Measurements from ENCODE around the gene SLC15A4.

Gene SLC15A4

GRCh38 chr12:128802756-128803155 is 21.0 kb downstream of the SLC15A4 start:
- DNase-seq (ENCODE audit: low read depth, low spot score): no peak
- Histone ChIP-seq H3K9me3 (ENCODE audit: low read depth, low read length) (no peaks in the 10 kb centered on the region), H3K4me3 (no peak overlapping the region), H3K36me3 (ENCODE audit: insufficient read depth, low read length) (peaks cover 54% of the 10 kb centered on the region), H3K27ac (no peak overlapping the region), H3K9ac (ENCODE audit: insufficient read length) (no peak overlapping the region)
- no peak for TF ChIP-seq FOXP2 (optimal IDR thresholded peaks at IDR 0.05; ENCODE audit: control extremely low read depth, extremely low read length, insufficient read depth)
- no peak for TF ChIP-seq POLR2AphosphoS5 (IDR thresholded peaks at IDR 0.05; ENCODE audit: borderline replicate concordance, low read depth, low read length)
- no peak for TF ChIP-seq EZH2 (IDR thresholded peaks at IDR 0.05)

- no peak overlapping the region for H3K27ac ChIP-seq
- H3K9me3 ChIP-seq (ENCODE audit: low read depth, low read length): no peaks in the 10 kb centered on the region
- DNase-seq (ENCODE audit: low read depth, low spot score): no peak
- H3K4me3 ChIP-seq: no peak overlapping the region
- peaks cover 50% of the 10 kb centered on the region for H3K36me3 ChIP-seq (ENCODE audit: insufficient read depth, low read length)
- H3K9ac ChIP-seq (ENCODE audit: insufficient read length): no peak overlapping the region
- TF ChIP-seq FOXP2 (optimal IDR thresholded peaks at IDR 0.05; ENCODE audit: control extremely low read depth, extremely low read length, insufficient read depth) (no peak), EZH2 (IDR thresholded peaks at IDR 0.05) (no peak), POLR2AphosphoS5 (IDR thresholded peaks at IDR 0.05; ENCODE audit: borderline replicate concordance, low read depth, low read length) (no peak)
Observed at GRCh38 chr12:128801879-128802391, 21.8 kb downstream of the SLC15A4 start.

GRCh38 chr12:128800606-128801005 is 23.2 kb downstream of the SLC15A4 start:
- no peak overlapping the region for H3K4me3 ChIP-seq
- no peak for DNase-seq (ENCODE audit: low read depth, low spot score)
- peaks cover 52% of the 10 kb centered on the region for H3K36me3 ChIP-seq (ENCODE audit: insufficient read depth, low read length)
- no peak overlapping the region for H3K27ac ChIP-seq
- no peak for TF ChIP-seq POLR2AphosphoS5 (IDR thresholded peaks at IDR 0.05; ENCODE audit: borderline replicate concordance, low read depth, low read length)
- no peak for TF ChIP-seq FOXP2 (optimal IDR thresholded peaks at IDR 0.05; ENCODE audit: control extremely low read depth, extremely low read length, insufficient read depth)
- no peak for TF ChIP-seq EZH2 (IDR thresholded peaks at IDR 0.05)
- H3K9me3 ChIP-seq (ENCODE audit: low read depth, low read length): no peaks in the 10 kb centered on the region
- H3K9ac ChIP-seq (ENCODE audit: insufficient read length): no peak overlapping the region

- TF ChIP-seq POLR2AphosphoS5 (IDR thresholded peaks at IDR 0.05; ENCODE audit: borderline replicate concordance, low read depth, low read length) (no peak), EZH2 (IDR thresholded peaks at IDR 0.05) (no peak), FOXP2 (optimal IDR thresholded peaks at IDR 0.05; ENCODE audit: control extremely low read depth, extremely low read length, insufficient read depth) (no peak)
- H3K27ac ChIP-seq: no peak overlapping the region
- no peak overlapping the region for H3K4me3 ChIP-seq
- H3K36me3 ChIP-seq (ENCODE audit: insufficient read depth, low read length): peaks cover 58% of the 10 kb centered on the region
- no peak for DNase-seq (ENCODE audit: low read depth, low spot score)
- no peaks in the 10 kb centered on the region for H3K9me3 ChIP-seq (ENCODE audit: low read depth, low read length)
- H3K9ac ChIP-seq (ENCODE audit: insufficient read length): no peak overlapping the region
Observed at GRCh38 chr12:128798571-128799341, 25.0 kb downstream of the SLC15A4 start.

- Histone ChIP-seq H3K27ac (no peak overlapping the region), H3K36me3 (ENCODE audit: insufficient read depth, low read length) (peaks cover 57% of the 10 kb centered on the region), H3K9me3 (ENCODE audit: low read depth, low read length) (no peaks in the 10 kb centered on the region), H3K4me3 (no peak overlapping the region), H3K9ac (ENCODE audit: insufficient read length) (no peak overlapping the region)
- DNase-seq (ENCODE audit: low read depth, low spot score): no peak
- TF ChIP-seq EZH2 (IDR thresholded peaks at IDR 0.05): no peak
- TF ChIP-seq FOXP2 (optimal IDR thresholded peaks at IDR 0.05; ENCODE audit: control extremely low read depth, extremely low read length, insufficient read depth): no peak
- TF ChIP-seq POLR2AphosphoS5 (IDR thresholded peaks at IDR 0.05; ENCODE audit: borderline replicate concordance, low read depth, low read length): no peak
Observed at GRCh38 chr12:128797119-128798118, 26.3 kb downstream of the SLC15A4 start.

- Histone ChIP-seq H3K4me3 (no peak overlapping the region), H3K36me3 (ENCODE audit: insufficient read depth, low read length) (peaks cover 57% of the 10 kb centered on the region), H3K9me3 (ENCODE audit: low read depth, low read length) (no peaks in the 10 kb centered on the region), H3K9ac (ENCODE audit: insufficient read length) (no peak overlapping the region), H3K27ac (no peak overlapping the region)
- DNase-seq (ENCODE audit: low read depth, low spot score): no peak
- no peak for TF ChIP-seq POLR2AphosphoS5 (IDR thresholded peaks at IDR 0.05; ENCODE audit: borderline replicate concordance, low read depth, low read length)
- TF ChIP-seq EZH2 (IDR thresholded peaks at IDR 0.05): no peak
- no peak for TF ChIP-seq FOXP2 (optimal IDR thresholded peaks at IDR 0.05; ENCODE audit: control extremely low read depth, extremely low read length, insufficient read depth)
Observed at GRCh38 chr12:128796439-128797118, 27.2 kb downstream of the SLC15A4 start.

- Histone ChIP-seq H3K27ac (no peak overlapping the region), H3K9ac (ENCODE audit: insufficient read length) (no peak overlapping the region), H3K36me3 (ENCODE audit: insufficient read depth, low read length) (peaks cover 50% of the 10 kb centered on the region), H3K4me3 (no peak overlapping the region), H3K9me3 (ENCODE audit: low read depth, low read length) (no peaks in the 10 kb centered on the region)
- DNase-seq (ENCODE audit: low read depth, low spot score): no peak
- TF ChIP-seq EZH2 (IDR thresholded peaks at IDR 0.05): no peak
Observed at GRCh38 chr12:128795530-128796361, 28.0 kb downstream of the SLC15A4 start.
